Urinary bladder (tissue), 4 donors: ENCODE measurements around the gene SKA2. TPM values are rescaled to one million over a fixed set of nuclear protein-coding genes. Genes with fewer than 3 reads are reported as not detected.
"Not testable (repeated sequence)": the region's sequence is repeated elsewhere in the genome, so short reads cannot be mapped to it uniquely, and the experiment has no call there.

ENCODE experiments used
- DNase-seq: peaks from one replicate; pipeline ENCODE4 v3.0.0-alpha.2; 2015; ENCODE audit errors: extremely low spot score
- H3K27ac ChIP-seq: one replicate; pipeline ENCODE4 v1.5.1; 2013; ENCODE audit warnings: low read depth, mild to moderate bottlenecking, moderate library complexity
- H3K36me3 ChIP-seq: one replicate; pipeline ENCODE4 v1.6.1; 2013; ENCODE audit warnings: mild to moderate bottlenecking, moderate library complexity; ENCODE audit not compliant: insufficient read depth
- H3K4me1 ChIP-seq: one replicate; pipeline ENCODE4 v1.6.1; 2013; ENCODE audit warnings: mild to moderate bottlenecking, moderate library complexity; ENCODE audit not compliant: insufficient read depth
- H3K4me3 ChIP-seq: one replicate; pipeline ENCODE4 v1.5.1; 2013; ENCODE audit warnings: low read depth, low read length
- WGBS: extraction: QIAGEN DNeasy Blood & Tissue Kit; methylation state at CpG from one replicate; pipeline ENCODE4 v1.1.7; 2013; 5-methylcytosine and 5-hydroxymethylcytosine counted together
- polyA plus RNA-seq: library from polyadenylated mRNA; stranded (reverse); fragments of 200-250 nt; gene quantifications from one replicate; pipeline ENCODE4 v1.2.3, GENCODE V29; 2013
- total RNA-seq: library from RNA; depleted of rRNA; stranded (reverse); fragments of >200 nt; gene quantifications from one replicate; pipeline ENCODE4 v1.2.3, GENCODE V29; 2014
- donor health status: healthy with polysubstance abuse.
- donor health status: healthy.

Gene SKA2, protein sequence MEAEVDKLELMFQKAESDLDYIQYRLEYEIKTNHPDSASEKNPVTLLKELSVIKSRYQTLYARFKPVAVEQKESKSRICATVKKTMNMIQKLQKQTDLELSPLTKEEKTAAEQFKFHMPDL
- 76.9 TPM for total RNA-seq
- polyA plus RNA-seq, result 26.9 TPM

DNA sequence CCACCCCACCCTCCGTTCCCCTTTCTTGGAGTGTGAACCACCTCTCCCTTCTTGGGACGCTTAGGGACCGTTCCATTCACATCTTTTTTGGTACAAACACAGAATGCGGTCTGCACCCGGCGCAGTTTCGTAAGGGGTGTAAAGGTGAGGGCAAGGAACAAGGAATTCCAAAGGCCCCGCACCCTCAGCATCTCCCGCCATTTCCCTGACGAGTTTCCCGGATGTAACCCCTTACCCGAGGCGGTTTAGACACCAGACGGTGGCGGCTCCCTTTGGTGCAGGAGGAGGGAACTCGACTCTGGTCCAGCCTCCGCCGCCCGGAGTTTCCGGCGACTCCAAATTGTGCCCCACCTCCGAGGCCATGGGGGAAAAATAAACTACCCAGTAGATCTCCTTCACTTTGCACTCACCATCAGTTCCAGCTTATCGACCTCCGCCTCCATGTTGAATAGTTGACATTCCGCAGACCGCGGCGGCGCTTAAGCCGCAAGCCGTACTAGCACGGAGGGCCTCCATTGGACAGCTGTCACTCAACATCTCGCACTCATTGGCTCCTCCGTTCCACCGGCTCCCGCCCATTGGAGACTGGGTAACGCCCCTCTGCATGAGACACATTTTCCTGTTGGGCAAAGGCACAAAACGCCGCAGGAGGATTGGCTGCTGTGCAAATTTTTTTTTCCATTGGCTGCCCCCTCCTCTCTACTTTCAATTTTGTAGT lies at the start of gene SKA2:
Gene SKA2, minus strand, starts transcription at position 466 of the 718 bp plus-strand sequence. Its CDS starts 23 bp downstream, at position 443.
- peak; percentile 87 for DNase-seq
- no peaks in the 10 kb centered on the region for H3K36me3 ChIP-seq
- peak within 1 kb of the TSS; percentile 77 for H3K4me3 ChIP-seq
- H3K4me1 ChIP-seq, result no peaks in the 10 kb centered on the region
- peak within 1 kb of the TSS; percentile 55 for H3K27ac ChIP-seq
- WGBS, result under 1% methylated on average over 39 of the region's 39 CpGs

DNA sequence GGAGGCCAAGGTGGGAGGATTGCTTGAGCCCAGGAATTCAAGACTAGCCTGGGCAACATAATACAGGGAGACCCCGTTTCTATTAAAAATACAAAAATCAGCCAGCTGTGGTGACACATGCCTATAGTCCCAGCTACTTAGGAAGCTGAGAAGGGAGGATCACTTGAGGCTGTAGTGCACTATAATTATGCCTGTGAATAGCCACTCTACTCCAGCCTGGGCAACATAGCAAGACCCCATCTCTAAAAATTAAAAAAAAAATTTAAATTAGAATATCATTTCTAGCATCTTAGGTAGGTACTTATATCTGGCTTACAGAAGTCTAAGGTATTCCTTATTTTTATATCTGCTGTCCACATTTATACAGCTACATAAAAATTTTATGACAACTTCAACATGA lies 47.3 kb upstream of the SKA2 start:
- Histone ChIP-seq H3K27ac (no peak overlapping the region), H3K4me3 (no peak overlapping the region), H3K4me1 (no peaks in the 10 kb centered on the region), H3K36me3 (no peaks in the 10 kb centered on the region)
- no peak for DNase-seq
- 93% methylated on average over 1 of the region's 1 CpG for WGBS

DNA sequence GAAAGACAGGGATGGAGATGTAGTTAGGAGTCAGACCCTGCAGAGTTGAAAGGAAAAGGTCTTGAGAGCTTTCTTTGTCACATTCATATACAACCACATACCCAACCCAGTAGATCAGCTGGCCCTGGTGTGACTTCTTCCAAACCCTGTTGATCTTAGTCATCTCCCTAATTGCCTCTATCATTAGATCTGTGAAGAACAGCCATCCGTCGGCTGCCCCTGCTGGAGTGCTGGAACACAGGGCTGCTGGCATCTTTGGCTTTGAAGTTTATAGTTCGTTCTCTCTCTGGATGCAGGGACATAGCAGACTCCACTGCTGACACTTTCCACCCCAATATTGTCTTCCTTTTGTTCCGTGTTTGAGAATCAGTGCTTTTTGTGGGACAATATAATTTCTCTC lies 44.4 kb upstream of the SKA2 start:
- Histone ChIP-seq H3K36me3 (no peaks in the 10 kb centered on the region), H3K27ac (no peak overlapping the region), H3K4me1 (no peaks in the 10 kb centered on the region), H3K4me3 (no peak overlapping the region)
- no peak for DNase-seq
- 93% methylated on average over 4 of the region's 4 CpGs for WGBS

DNA sequence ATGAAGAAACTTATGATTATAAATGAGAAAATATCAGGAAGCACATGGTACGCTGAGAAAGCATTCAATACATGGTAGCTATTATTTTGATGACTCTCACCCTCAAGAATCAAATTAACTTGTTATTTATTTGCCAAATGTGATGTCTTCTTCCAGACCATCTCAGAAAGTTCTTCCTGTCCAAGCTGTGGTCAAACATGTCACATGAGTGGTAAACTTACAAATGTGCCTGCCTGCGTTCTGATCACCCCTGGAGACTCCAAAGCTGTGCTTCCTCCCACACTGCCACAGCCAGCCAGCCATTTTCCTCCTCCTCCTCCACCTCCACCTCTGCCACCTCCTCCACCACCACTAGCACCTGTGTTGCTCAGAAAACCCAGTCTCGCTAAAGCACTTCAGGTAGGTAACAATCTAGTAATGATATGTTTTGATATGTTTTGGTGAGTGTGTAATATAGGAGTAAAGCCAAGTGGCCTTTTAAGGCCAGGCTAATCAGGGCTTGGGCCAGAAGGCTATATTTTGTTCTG lies 38.4 kb upstream of the SKA2 start:
- Histone ChIP-seq H3K4me3 (no peak overlapping the region), H3K4me1 (no peaks in the 10 kb centered on the region), H3K36me3 (no peaks in the 10 kb centered on the region), H3K27ac (no peak overlapping the region)
- 97% methylated on average over 3 of the region's 3 CpGs for WGBS
- no peak for DNase-seq

DNA sequence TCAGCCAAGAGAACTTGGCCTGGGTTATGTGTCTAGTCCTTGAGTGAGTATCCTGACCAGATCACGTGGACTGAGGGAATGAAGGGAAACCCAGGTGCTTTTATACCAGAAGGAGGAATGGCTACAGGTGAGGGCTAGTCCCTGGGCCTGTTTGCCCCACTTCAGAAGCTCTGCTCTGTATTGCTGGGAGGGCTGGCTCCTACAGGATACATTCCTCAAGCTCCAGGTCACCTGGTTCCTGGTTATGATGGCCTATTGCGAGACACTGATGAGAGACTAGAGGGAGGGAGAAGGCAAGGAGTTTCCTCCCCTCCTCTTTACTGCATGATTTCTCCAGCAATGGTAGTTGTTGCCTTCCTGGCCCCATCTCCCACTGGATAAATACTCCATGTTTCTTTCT lies 35.8 kb upstream of the SKA2 start:
- 93% methylated on average over 2 of the region's 2 CpGs for WGBS
- H3K4me1 ChIP-seq, result no peaks in the 10 kb centered on the region
- no peak overlapping the region for H3K27ac ChIP-seq
- H3K36me3 ChIP-seq, result no peaks in the 10 kb centered on the region
- H3K4me3 ChIP-seq, result no peak overlapping the region
- no peak for DNase-seq

DNA sequence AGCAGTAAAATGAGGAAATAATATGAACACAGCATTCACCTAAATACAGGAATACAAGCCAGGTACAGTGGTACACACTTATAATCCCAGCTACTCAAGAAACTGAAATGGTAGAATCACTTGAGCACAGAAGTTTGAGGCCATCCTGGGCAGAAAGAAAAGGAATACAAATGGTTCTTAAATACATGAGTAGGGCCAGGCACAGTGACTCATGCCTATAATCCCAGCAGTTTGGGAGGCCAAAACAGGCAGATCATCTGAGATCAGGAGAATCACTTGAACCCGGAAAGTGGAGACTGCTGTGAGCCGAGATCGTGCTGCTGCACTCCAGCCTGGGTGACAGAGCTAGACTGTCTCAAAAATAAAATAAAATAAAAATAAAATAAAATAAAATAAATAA lies 31.9 kb upstream of the SKA2 start:
- no peak overlapping the region for H3K4me3 ChIP-seq
- WGBS, result 91% methylated on average over 3 of the region's 3 CpGs

DNA sequence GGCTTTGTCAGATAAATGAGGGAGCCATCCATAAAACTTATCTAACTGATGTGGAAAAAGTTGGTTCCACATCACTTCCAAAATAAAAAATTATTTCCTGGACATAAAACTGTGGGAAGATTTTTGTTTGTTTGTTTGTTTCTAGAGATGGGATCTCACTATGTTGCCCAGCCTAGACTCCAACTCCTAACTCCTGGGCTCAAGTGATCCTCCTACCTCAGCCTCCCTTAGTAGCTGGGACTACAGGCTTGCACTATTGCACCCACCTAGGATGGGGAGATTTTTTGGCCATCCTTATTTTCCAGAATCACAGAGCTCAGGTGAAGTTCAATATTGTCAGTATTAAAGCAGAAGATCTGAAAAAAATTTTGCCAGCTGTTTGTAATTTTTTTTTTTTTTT lies 31.0 kb upstream of the SKA2 start:
- Histone ChIP-seq H3K36me3 (no peaks in the 10 kb centered on the region), H3K4me1 (no peaks in the 10 kb centered on the region), H3K4me3 (no peak overlapping the region), H3K27ac (no peak overlapping the region)
- DNase-seq, result no peak

More for the DNA sequence above, 31.9 kb upstream of the SKA2 start:
- no peak for DNase-seq
- Histone ChIP-seq H3K4me1 (no peaks in the 10 kb centered on the region), H3K27ac (no peak overlapping the region), H3K36me3 (no peaks in the 10 kb centered on the region)

DNA sequence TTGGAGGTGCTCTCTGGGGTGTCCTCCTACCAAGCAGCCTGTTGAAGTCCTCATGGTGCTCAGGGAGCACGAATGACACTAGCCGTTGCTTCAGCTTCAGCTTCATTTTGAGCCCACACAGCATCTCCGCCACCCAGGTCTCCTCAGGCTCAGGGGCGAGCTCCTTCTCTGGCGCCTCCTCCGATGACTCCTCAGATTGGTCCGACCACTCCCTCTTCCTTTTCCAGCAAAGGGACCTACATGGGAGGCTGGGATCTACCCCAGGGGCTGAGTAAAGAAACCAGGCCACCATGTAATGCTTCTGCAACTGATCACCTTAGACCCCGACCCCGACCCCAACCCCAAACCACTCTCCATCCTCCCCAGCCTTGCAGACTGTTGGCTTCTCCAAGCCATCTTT lies 26.5 kb upstream of the SKA2 start:
- Histone ChIP-seq H3K4me1 (no peaks in the 10 kb centered on the region), H3K27ac (no peak overlapping the region), H3K36me3 (no peaks in the 10 kb centered on the region), H3K4me3 (no peak overlapping the region)
- DNase-seq, result no peak
- 97% methylated on average over 9 of the region's 9 CpGs for WGBS

DNA sequence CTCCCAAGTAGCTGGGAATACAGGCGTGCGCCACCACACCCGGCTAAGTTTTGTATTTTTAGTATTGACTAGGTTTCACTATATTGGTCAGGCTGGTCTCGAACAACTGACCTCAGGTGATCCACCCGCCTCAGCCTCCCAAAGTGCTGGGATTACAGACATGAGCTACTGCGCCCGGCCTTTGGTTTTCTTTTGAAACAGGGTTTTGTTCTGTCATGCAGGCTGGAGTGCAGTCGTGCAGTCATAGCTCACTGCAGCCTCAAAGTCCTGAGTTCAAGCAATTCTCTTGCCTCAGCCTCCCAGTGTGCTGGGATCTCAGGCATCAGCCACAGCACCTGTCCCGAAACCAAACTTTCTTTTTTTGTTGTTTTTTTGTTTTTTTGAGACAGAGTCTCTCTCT lies 25.6 kb upstream of the SKA2 start:
- no peak overlapping the region for H3K4me3 ChIP-seq
- H3K27ac ChIP-seq, result no peak overlapping the region
- H3K4me1 ChIP-seq, result no peaks in the 10 kb centered on the region
- 98% methylated on average over 9 of the region's 9 CpGs for WGBS
- no peaks in the 10 kb centered on the region for H3K36me3 ChIP-seq
- no peak for DNase-seq

DNA sequence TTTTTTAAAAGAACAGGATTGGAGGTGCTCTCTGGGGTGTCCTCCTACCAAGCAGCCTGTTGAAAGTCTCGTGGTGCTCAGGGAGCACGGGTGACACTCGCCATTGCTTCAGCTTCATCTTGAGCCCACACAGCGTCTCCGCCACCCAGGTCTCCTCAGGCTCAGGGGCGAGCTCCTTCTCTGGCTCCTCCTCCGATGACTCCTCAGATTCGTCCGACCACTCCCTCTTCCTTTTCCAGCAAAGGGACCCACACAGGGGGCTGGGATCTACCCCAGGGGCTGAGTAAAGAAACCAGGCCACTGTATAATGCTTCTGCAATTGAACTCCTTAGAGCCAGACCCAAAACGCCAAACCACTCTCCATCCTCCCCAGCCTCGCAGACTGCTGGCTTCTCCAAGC lies 24.6 kb upstream of the SKA2 start:
- not testable (repeated sequence) for H3K27ac ChIP-seq, H3K4me1 ChIP-seq, DNase-seq, H3K4me3 ChIP-seq, H3K36me3 ChIP-seq
- 95% methylated on average over 11 of the region's 11 CpGs for WGBS

DNA sequence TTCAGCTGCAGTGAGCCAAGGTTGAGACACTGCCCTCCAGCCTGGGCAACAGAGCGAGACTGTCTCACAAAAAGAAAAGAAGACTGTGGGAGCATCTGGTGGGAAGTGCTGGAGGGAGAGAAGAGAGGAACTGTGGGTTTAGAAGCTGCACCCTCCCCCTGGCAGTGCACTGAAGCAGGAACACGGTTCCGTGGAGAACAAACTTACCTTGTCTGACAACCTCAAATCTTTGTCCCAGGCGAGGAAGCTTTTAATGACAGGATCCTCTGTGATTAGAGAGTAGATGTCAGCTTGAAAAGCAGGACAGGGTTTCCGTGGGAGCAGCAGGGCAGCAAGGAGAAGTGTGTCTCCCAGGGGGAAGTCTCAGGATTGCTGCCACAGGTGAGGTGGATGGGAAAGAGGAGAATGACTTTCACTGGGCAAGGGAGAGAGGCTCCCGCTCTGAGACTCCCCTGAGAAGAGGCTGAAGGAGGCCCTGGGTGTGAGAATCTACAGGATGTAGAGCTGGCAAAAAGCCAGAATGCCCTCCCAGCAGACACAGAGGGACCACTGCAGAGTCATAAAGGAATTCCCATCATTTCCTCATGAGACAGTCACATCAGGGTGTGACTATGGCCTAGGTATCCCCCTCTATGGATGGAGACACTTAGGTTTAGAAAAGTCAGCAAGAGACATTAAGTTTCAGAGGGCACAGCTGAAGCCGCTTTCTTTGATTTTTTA lies 23.4 kb upstream of the SKA2 start:
- Histone ChIP-seq H3K27ac (no peak overlapping the region), H3K36me3 (no peaks in the 10 kb centered on the region), H3K4me3 (no peak overlapping the region), H3K4me1 (no peaks in the 10 kb centered on the region)
- 86% methylated on average over 7 of the region's 7 CpGs for WGBS
- DNase-seq, result no peak

DNA sequence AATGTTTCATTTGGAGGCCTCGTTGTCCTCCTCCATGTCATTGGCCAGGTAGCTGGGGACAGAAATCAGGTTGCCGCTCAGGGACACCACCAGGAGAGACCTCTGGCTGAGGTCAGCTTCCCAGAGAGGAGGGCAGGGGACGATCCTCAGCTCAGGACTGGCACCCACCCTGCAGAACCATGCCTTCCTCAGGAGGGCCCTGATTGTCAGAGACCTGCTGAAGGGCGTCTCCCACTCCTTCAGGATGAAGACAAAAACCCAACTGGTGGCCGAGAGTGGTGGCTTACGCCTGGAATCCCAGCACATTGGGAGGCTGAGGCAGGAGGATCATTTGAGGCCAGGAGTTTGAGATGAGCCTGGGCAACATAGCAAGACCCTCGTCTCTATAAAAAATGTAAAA lies 20.1 kb upstream of the SKA2 start:
- Histone ChIP-seq H3K4me1 (no peaks in the 10 kb centered on the region), H3K36me3 (no peaks in the 10 kb centered on the region), H3K27ac (no peak overlapping the region), H3K4me3 (no peak overlapping the region)
- 93% methylated on average over 7 of the region's 7 CpGs for WGBS
- no peak for DNase-seq

DNA sequence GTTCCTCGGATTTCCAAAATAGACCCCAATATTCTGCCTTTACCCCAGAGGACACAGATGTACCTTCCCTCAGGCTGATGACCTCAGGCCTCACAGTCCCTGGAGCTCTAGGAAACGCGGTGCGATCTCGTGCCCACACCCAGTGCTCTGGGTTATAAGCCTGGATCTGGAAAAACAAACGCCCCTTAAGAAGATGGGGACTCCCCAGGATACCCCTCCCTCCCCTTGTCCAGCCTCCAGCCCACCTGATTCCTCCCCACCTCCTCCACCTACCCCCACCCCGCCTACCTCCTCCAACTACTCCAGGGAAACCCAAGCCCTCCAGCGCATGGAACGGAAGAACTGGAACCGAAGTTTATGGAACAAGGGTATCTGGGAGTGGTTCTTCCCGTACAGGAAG lies 19.7 kb upstream of the SKA2 start:
- Histone ChIP-seq H3K4me1 (no peaks in the 10 kb centered on the region), H3K36me3 (no peaks in the 10 kb centered on the region), H3K4me3 (no peak overlapping the region), H3K27ac (no peak overlapping the region)
- WGBS, result 97% methylated on average over 11 of the region's 11 CpGs
- DNase-seq, result no peak

DNA sequence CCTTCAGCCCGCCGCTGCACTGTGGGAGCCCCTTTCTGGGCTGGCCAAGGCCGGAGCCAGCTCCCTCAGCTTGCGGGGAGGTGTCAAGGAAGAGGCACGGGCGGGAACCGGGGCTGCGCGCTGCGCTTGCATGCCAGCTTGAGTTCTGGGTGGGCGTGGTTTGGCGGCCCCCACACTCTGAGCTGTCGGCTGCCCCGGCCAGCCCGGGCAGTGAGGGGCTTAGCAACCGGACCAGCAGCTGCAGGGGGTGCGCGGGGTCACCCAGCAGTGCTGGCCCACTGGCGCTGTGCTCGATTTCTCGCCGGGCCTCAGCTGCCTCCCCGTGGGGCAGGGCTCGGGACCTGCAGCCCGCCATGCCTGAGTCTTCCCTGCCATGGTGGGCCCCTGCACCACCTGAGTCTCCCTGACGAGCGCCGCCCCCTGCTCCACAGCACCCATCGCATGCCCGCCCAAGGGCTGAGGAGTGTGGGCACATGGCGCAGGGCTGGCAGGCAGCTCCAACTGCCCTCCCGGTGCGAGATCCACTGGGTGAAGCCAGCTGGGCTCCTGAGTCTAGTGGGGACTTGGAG lies 17.5 kb upstream of the SKA2 start:
- no peak overlapping the region for H3K4me3 ChIP-seq
- no peaks in the 10 kb centered on the region for H3K4me1 ChIP-seq
- no peak overlapping the region for H3K27ac ChIP-seq
- no peaks in the 10 kb centered on the region for H3K36me3 ChIP-seq
- 97% methylated on average over 33 of the region's 33 CpGs for WGBS
- no peak for DNase-seq
